SK-N-SH treated with all-trans-retinoic acid at 6 μM for 48 hours (cell line): ENCODE measurements around the gene SMC4.

ENCODE experiments used
- ESRRG ChIP-seq: fragments of 250-450 bp; sonication (Bioruptor Pico); IDR thresholded peaks from 2 replicates; pipeline ENCODE4 v1.6.1; 2021; ENCODE audit warnings: mild to moderate bottlenecking
- RARB ChIP-seq: fragments of 250-450 bp; sonication (Bioruptor Pico); IDR thresholded peaks from 2 replicates; pipeline ENCODE4 v1.8.0; 2021; ENCODE audit warnings: mild to moderate bottlenecking, moderate library complexity
- ZFP30 ChIP-seq: fragments of 450-650 bp; formaldehyde crosslinking; IDR thresholded peaks from 2 replicates; pipeline ENCODE4 v1.5.0; 2022; ENCODE audit warnings: mild to moderate bottlenecking, moderate library complexity
- TF ChIP-seq, protein P1 (sequence below): fragments of 250-450 bp; sonication (Bioruptor Pico); IDR thresholded peaks from 2 replicates; pipeline ENCODE4 v1.5.1; 2020; ENCODE audit warnings: low read depth, mild to moderate bottlenecking, moderate library complexity

DNA sequence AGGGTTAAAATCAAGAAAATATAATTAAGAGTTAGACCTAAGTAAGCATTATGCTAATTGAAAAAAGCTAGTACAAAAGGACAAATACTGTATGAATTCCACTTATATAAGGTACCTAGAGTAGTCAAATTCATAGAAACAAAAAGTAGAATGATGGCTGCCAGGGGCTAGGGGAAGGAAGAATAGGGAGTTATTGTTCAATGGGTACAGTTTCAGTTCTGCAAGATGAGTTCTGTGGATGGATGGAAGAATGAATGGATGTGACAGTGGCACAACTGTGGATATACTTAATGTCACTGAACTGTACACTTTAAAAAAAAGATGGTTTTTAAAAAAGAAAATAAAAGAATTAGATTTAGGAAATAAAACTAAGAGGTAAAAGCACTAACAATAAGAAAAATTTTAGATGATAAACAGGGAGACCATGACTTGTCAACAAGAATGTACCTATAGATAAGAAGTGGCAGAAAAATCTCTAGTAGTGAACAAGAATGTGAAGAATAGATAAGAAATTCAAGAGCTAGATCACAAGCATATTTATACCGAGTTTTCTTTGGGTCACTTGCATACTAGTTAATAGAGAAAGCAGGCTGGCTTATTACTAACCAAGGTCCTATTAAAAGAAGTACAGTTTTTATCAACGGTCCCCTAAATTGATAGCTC lies 6.0 kb upstream of the SMC4 start:
- no peak for TF ChIP-seq ESRRG (CRISPR knock-in tag)
- TF ChIP-seq, protein P1, sequence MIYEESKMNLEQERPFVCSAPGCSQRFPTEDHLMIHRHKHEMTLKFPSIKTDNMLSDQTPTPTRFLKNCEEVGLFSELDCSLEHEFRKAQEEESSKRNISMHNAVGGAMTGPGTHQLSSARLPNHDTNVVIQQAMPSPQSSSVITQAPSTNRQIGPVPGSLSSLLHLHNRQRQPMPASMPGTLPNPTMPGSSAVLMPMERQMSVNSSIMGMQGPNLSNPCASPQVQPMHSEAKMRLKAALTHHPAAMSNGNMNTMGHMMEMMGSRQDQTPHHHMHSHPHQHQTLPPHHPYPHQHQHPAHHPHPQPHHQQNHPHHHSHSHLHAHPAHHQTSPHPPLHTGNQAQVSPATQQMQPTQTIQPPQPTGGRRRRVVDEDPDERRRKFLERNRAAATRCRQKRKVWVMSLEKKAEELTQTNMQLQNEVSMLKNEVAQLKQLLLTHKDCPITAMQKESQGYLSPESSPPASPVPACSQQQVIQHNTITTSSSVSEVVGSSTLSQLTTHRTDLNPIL (CRISPR knock-in tag): no peak
- TF ChIP-seq RARB (CRISPR knock-in tag): no peak
- TF ChIP-seq ZFP30: no peak
